Activated T-cell treated with anti-CD3 and anti-CD28 coated beads for 48 hours (primary cell): ENCODE data around the gene SLC17A4.

Experiments used
- DNase-seq: peaks from one replicate; pipeline ENCODE4 v3.0.0-alpha.2; 2020; ENCODE audit warnings: low read depth

The SLC17A4 gene

GRCh38 chr6:25821341-25821740, 66.8 kb downstream of the SLC17A4 start:
- DNase-seq: no peak

GRCh38 chr6:25829375-25829774, 74.8 kb downstream of the SLC17A4 start:
- DNase-seq: no peak

GRCh38 chr6:25830458-25830857, 75.9 kb downstream of the SLC17A4 start:
- DNase-seq: no peak
